Stimulated activated CD8-positive, alpha-beta memory T cell treated with anti-CD3 and anti-CD28 coated beads, Interleukin-15, amount 100 ng/mL, for 48 hours (primary cell): Measurements from ENCODE around the gene SOCS3.

Source experiments
- DNase-seq, 2 donors: peaks; one replicate each; pipeline ENCODE4 v3.0.0-alpha.2; 2020; ENCODE audit warnings: low read depth in 2 of 2

Gene SOCS3

DNA sequence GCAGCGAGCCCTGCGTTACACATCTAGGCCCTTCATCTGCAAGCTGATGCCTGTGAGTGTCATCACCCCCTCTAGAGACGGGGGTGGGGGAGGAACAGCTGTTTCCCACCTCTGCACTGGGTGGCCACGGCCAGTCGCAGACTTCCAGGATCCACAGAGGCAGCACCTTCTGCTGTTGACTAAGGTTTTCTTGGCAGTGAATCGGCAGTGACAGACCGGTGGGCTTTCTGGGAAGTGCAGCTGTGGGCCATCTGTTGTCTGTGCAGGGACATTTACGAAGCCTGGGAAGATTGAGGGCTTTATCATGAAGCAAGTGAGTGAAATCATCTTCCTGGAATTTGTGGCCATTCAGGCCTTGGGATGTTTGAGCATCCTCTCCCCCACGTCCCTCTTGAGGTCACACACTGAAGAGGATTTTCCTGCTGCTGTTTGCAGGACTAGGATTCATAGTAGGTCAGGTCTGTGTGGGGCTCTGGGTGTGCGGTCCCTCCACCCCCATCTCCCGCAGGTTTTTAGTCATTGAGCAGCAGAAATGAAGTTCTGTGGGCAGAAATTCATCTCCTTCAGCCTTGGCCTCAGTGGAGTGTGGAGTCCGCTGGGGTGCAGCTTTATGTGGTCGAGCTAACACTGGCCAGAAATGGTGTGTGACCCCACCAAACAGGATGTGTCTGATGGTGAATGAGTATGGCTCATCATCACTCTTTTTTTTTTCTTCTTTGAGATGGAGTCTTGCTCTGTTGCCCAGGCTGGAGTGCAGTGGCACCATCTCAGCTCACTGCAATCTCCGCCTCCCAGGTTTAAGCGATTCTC is 30.6 kb upstream of the SOCS3 start:
- DNase-seq: no peak

DNA sequence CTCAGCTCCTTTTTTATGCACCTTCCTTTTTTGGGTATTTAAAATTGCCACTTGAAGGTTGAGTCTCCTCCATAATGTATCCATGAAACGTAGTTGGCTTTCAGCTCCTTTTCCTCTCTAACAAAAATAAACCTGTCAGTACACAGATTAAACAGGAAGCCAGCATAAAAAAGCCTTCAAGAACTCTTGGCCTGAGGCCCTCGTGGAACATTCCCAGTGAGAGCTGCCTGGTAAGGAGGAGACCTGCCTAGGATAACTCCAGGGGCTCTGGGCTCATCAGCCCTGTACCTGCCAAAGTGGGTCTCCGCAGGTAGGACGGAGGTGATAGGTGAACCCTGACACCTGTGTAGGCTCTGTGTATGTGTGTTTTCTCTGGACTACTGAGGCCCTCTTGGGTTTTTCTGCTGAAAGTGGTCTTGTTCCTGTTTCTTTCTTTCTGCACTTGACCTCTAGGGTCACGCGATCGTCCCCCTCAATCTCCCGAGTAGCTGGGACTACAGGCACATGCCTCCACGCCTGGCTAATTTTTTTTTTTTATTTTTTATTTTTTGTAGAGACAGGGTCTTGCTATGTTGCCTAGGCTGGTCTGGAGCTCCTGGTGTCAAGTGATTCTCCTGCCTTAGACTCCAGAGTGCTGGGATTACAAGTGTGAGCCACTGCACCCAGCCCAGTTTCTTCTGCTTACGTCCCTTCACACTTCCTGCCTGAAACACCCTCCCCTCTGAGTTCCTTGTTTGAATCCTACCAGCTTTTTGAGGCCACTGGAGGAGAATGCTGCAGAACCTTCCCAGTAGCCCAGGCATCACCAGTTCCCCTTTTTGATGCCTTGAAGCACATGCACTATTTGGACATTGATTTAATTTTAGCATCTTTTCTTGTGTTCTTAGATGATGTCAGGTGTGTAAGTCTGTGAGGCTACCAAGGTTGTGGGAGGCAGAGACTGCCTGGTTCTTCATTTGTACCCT is 28.4 kb upstream of the SOCS3 start:
- no peak for DNase-seq

DNA sequence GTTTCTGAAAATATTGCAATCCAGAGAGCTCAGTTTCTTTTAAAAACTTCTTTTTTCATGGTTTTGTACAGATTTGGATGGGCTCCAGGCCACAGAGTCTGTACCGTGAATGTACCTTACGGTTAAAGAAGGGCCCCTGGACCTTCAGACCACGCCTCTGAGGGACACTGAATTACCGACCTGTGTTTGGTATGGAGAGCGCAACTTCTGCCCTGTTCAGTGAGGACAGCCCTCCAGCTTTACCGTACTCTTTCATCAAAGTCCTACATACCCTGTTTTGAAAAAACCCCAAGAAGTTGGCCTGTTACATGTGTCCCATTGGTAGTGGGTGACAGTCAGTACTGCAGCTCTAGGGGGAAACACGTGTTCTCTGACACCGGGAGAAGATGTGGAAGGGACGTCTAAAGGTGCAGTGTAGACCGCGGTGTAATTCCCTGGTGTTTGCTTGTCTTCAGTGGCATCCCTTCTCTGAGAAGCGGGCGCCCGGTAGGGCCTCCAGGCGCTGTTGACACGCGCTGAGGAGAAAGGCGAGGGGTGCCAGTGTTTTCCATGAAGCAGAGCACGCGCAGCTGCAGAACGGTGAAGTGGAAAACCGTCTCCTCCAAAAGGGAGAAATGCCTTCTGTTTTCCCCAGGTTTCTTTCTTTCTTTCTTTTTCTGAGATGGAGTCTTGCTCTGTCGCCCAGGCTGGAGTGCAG is 24.8 kb upstream of the SOCS3 start:
- DNase-seq: no peak

DNA sequence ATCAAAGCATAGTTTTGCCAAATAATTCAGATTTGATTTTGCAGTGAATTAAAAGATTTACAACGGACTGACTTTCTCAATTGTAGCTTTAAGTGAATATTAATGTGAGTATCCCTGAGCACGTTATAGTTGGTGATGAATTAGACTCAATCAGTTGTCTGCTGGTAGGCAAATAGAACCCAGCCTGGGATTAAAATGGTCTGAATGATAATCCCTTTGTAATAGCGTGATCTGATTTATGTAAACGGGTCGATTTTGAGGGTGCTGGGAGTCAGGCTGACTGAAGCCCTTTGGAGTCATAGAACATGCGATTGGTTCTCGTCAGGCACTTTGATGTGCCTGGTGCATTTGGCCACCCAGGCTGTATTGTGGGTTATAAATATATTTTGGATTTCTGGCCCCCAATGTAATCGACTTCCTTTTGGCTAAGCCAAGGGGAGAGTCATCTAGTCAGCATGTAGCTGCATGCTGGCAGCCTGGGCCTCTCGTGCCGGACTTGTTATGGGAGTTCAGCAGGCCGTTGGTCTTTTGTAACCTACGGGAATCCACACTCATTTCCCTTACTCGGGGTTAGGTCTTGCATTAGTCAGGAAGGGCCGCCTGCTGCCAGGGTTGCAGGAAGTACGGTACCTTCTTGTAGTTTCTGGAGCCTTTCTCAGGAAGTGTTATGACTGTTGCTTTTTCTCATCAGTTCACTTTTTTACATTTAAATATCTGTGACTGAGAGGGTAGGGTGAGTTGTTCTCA is 24.0 kb upstream of the SOCS3 start:
- DNase-seq: peak; percentile 65 to 70

DNA sequence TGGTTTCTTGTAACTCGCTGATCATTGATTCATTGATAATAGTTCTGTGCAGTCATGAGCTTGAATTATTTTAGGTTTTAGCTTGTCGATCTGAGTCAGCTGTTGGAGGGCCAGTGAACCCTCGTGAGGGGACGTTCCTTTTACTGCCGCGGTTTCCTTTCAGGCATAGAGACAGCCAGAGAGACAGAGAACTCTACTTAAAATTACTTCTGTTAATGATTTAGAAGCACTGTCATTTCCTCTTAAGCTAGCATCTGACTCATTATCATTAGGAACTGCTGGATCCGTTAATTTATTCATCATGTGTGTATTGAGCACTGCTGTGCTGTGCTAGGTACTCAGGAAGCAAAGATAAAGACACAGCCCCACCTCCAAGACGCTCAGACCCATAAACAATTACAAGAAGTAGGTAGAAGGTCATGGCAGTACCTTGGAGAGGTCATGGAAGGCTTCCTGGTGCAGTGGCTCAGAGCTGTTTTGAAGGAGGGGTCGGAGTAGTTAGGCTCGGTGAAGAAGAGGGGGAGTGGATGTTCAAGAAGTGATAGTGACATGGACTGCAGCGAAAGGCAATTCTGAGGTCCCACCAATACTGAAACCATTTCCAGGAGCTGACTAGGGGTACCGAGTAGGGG is 21.8 kb upstream of the SOCS3 start:
- peak in 1 of 2 donors; percentile 27 for DNase-seq

DNA sequence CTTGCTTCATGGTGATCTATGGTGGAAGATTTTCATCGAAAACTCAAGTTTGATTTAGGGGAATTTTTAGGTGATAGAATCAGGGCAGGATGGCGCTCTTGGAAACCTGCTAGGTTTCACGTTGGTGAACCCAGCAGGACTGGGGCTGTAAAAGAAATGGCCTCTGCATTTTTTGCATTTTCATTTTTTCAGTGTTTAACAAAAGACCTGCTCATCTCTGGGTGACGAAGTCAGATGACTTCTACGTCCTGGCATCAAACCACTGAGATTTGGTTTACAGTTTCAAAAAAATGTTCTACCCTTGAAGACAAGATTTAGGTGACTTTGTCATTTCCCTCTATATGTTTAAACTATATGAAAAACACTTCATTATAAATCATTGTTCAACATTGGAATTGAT is 20.5 kb upstream of the SOCS3 start:
- DNase-seq: no peak

DNA sequence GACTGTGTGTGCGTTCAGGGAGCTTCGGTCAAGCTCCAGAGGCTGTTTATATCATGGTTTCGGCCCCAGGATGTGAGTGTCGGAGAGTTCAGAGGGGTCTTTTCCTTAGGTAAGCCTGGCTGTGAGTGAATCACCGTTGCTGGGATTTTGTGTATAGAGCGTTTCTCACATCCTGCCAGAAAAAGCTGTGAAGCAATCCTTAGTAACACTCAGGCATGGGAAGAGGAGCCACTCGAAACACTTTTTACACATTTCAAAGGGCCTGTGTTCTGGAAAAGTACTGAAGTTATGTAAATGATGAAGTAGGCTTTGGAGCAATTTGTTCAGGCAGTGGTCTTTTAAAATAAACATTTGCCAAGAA is 19.2 kb upstream of the SOCS3 start:
- no peak for DNase-seq

DNA sequence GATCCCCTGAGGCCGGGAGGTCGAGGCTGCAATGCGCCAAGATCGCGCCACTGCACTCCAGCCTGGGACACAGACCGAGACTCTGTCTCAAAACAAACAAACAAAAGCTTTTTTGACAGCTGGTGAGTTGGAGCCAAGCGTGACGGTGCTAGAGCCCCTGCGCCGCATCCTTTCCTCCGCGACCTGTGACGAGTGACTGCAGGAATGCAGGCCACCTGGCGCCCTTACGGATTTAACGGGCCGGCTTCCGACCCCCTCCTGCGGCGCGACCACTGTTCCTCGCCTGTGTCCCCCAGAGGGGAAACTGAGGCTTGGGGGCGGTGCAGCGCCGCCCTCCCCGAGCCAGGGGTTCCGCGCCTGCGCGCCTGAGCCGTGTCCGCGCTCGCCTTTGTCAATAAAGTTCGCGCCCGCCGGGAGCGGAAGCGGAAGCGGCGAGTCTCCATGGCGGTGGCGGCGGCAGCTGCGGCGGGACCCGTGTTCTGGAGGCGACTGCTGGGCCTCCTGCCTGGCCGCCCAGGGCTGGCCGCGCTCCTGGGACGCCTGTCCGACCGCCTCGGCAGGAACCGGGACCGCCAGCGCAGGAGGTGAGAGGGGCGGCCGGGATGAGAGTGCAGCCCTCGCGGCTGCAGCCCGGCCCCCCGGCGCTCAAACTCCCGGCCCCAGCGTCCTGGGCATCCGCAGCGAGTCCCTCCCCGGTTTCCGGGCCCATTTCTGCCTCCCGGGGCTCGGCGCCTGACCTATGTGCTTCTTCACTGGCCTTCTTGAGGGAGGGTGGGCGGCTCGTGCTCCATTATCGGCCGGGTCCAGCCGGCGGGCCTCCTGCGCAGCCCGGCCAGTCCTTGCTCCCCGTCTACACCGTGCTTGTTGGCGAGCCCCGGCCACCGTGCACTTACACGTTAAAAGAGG is 18.6 kb upstream of the SOCS3 start, which contains the start of gene PGS1:
Gene PGS1, plus strand, starts transcription at position 425 of the 906 bp plus-strand sequence. Its CDS starts 17 bp downstream, at position 442.
- peak; percentile 73 to 75 for DNase-seq

DNA sequence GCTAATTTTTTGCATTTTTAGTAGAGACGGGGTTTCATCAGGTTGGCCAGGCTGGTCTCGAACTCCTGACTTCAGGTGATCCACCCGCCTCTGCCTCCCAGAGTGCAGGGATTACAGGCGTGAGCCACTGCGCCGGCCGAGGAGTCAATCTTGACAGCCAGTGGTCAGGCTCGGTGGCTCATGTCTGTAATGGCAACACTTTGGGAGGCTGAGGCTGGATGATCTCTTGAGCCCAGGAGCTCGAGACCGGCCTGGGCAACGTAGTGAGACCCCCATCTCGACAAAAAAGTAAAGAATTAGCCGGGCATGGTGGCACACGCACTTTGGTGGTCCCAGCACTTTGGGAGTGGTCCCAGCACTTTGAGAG is 18.0 kb upstream of the SOCS3 start:
- no peak for DNase-seq

DNA sequence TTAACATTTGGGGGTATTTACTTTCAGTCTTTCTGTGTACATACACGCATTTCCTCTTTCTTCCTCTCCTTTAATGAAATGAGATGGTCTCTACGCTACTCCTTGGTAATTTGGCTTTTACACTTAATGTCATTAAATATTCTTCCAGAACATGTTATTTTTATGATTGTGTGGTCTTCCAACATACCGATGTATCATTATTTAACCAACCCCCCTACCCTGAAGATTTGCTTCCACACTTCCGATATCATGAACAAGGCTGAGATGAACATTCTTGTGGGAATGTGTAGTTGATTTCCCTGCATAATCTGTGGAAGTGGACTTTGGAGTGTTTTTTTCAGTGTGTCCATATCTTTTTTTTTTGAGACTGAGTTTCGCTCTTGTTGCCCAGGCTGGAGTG is 16.3 kb upstream of the SOCS3 start:
- DNase-seq: no peak

DNA sequence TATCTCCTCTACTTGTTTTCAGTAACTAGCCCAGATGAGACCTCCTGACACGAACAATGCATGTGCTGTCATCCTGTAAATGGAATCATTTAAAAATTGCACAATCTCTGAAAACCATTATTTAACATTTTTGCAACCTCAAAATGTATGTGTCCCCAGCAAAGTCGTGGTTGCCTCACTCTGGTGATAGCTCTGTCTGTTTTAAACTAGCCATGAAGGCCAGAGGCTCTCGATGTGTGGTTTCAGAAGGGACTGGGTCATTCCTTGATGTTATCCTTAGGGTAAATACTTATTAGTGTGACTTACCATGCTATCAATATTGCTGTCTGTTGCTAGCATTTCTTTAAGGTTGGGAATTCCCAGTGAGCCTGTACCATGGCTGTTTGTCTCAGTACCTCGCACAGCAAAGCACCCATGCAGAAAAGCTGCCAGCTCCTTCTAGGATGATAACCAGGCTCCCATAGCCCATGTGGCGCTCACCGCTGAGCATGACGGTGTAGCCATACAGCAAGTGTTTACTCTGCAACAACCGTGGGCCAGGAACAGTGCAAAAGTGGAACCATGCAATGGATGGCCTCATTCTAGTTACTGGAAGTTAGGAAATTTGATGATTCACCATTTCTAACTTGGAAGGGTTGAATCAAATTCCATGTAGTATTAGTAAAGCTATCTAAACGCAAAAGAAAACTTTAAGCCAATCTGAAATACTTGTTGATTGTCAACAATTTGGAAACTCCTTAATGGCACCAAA is 15.7 kb upstream of the SOCS3 start:
- no peak for DNase-seq

DNA sequence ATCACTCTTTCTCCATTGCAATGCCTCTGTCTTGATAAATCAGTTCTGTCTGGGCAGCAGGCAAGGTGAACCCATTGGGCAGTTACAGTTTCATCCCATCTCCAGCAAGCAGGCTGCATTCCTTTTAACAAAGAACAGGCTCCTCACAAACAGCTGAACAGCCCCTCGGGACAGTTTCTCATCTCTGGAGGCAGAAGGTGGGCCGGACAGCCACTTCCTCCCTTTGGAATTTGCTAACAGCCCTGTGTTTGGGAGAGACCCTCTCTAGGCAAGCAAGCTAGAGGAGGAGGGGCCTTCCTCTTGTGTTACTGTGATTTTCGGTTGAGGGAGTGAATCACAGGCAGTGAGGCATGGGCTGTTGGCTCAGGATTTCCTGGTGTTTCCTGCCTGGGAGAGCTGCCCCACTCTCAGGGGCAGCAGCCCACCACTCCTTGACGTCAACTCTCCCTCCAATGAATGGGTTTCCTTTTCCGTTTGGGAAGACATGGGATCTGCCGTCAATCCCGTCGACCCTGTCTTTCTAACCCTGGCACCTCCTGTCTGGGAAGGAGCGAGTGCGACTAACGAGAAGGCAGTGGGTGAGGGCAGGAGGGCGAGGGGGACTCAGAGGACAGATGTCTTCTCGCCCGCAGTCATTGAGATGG is 14.9 kb upstream of the SOCS3 start:
- DNase-seq: no peak

DNA sequence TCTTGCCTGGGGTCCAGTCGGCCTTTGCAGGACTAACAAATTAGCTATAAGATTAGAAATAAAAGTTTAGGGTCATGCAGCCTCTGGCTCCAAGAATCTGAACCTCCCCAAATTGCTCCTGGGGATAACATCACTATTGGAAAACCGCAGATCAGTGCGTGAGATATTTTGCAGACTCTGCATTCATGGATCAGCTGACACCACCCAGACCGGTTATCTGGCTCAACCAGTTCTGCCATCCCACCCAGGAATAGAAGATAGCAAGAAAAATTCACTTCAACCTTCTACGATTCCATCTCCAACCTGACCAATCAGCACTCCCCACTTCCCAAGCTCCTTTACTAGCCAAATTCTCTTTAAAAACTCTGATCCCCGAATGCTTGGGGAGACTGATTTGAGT is 14.3 kb upstream of the SOCS3 start:
- no peak for DNase-seq

DNA sequence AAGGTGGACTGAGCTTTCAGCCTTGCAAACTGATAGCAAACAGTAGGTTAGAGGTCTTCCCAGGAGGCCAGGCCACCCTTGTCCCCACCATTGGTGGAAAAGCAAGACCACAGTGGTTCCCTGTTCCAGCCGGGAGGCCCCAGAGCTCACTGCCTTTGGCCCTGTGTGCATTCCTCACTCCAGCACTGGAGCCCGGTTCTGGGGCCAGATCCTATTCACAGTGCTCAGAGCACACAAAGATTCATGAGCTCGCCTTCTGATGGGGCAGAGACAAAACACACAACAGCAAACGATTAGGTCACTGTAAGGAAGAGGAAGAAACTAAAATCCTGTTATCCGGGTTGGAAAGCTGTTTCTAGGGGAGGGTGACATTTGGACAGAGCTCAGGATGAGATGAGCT is 13.0 kb upstream of the SOCS3 start:
- no peak for DNase-seq

DNA sequence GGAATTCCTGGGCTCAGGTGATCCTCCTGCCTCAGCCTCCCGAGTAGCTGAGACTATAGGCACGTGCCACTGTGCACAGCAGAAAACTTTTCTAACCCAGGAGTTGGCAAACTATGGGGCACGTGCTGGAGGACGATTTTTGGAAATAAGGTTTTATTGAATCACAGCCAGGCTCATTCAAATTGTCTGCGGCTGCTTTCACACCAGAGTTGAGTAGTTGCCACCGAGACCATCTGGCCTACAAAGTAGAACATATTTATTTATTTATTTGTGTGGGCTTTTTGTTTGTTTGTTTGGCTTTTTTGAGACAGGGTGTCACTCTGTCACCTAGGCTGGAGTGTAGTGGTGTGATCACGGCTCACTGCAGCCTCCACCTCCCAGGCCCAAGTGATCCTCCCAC is 11.2 kb upstream of the SOCS3 start:
- no peak for DNase-seq

DNA sequence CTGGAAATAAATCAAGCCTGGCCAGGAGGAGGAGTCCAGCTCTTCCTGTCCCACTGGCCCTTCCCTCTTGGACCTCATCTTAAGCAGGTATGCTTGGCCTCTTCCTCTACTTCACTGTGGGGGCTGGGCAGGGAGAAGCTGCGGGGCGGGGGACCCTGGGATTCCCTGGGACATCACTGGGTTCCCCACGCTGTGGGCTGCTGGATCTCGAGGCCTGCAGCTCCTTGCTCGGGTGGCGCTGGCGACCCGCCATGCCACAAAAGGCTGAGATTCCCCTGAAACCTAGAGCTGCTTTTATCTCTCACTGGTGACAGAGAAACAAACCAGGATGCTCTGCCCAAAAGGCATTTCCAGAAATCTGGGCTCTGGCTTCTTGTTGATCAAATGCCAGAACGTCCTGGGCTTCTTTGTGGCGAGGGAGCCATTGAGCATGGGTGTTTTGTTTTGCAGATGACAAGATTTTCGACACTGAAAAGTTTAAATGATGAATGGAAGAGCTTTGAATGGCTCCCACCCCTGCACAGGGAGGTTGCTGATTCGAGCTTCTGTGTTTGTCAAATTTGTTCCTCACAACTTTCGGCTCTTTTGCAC is 10.0 kb upstream of the SOCS3 start:
- DNase-seq: no peak

DNA sequence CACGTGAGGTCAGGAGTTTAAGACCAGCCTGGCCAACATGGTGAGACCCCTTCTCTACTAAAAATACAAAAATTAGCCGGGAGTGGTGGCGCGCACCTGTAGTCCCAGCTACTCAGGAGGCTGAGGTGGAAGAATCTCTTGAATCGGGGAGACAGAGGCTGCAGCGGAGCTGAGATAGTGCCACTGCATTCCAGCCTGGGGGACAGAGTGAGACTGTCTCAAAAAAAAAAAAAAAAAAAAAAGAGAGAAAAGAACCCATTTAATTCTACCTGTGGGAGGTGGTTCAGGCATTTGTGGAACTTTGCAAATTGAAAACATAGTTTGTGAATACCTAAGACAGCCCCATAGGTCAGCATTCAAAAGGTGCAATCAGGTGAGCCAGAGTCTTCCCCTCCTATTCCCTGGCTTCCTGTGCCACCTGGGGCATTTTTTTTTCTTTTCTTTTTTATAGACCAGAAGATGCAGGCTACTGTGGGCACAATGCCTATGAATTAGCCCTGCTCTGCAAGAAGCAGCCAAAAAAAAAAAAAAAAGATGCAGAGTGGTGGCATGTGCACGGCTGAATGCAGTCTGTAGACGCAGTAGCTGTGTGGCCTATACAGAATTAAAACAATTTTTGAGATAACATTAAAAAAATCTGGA is 9.1 kb upstream of the SOCS3 start:
- no peak for DNase-seq

DNA sequence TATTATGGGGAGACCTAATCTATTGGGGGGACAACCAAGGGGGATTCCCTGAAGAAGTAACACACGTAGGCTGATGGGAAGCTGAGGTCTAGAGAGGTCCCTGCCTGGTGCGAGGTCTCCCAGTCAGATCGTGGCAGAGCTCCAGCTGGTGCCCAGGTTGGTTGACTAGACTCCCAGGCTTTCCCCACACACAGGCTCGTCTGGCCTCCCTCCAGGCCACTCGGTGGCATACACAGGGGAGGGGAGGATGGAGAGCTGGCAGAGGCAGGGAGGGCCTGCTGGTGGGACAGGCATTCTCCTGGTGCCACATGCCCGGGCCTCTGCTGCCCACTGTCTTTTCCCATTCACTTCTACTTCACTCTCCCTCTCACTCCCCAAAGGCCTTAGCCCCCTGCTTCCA is 8.5 kb upstream of the SOCS3 start:
- DNase-seq: no peak
